Naive B cell (primary cell): ENCODE measurements around the gene ILK. TPM values are rescaled to one million over a fixed set of nuclear protein-coding genes. Genes with fewer than 3 reads are reported as not detected.

Experiments
- ATAC-seq, 2 donors: fragments of 150-1000 bp; cut with Tn5 transposase; 2 replicates each; pipeline ENCODE4 v1.10.0; 2021; ENCODE audit warnings: low read depth in 2 of 2, mild to moderate bottlenecking in 2 of 2, moderate library complexity in 2 of 2
- DNase-seq: peaks from one replicate; pipeline ENCODE4 v3.0.0; 2022
- H3K27ac Mint-ChIP-seq, 6 donors: one replicate each; pipeline ENCODE4 v1.8.0; 2020 to 2022; ENCODE audit warnings: mild to moderate bottlenecking in 6 of 6, mixed read lengths in 6 of 6, moderate library complexity in 5 of 6, inconsistent platforms in 2 of 6
- H3K27me3 Mint-ChIP-seq, 3 donors: one replicate each; pipeline ENCODE4 v1.8.0; 2021 to 2022; ENCODE audit warnings: mixed read lengths in 3 of 3, mild to moderate bottlenecking in 1 of 3
- H3K36me3 Mint-ChIP-seq, 2 donors: one replicate each; pipeline ENCODE4 v1.8.0; 2020 to 2022; ENCODE audit warnings: mixed read lengths in 2 of 2, inconsistent platforms in 1 of 2, mild to moderate bottlenecking in 1 of 2
- H3K4me1 Mint-ChIP-seq, 3 donors: one replicate each; pipeline ENCODE4 v1.8.0; 2020 to 2022; ENCODE audit warnings: mixed read lengths in 3 of 3, inconsistent platforms in 1 of 3, mild to moderate bottlenecking in 1 of 3, moderate library complexity in 1 of 3
- H3K4me3 Mint-ChIP-seq, 8 donors: one replicate each; pipeline ENCODE4 v1.8.0; 2020 to 2022; ENCODE audit warnings: mild to moderate bottlenecking in 8 of 8, mixed read lengths in 8 of 8, moderate library complexity in 8 of 8, inconsistent platforms in 2 of 8
- H3K9me3 Mint-ChIP-seq, 7 donors: one replicate each; pipeline ENCODE4 v1.8.0; 2020 to 2022; ENCODE audit warnings: mixed read lengths in 7 of 7, mild to moderate bottlenecking in 5 of 7, inconsistent platforms in 2 of 7, moderate library complexity in 1 of 7
- polyA plus RNA-seq, 6 donors: library from polyadenylated mRNA; unstranded; fragments of 300-500 nt; fragmentation: Illumina TruSeq; gene quantifications; one replicate each; pipeline ENCODE4 v1.2.3, GENCODE V29; 2021; ENCODE audit warnings: low read depth in 6 of 6

The ILK gene
- polyA plus RNA-seq = 10 to 100 TPM; 49.8 to 87.8 (median 73.8) TPM

DNA sequence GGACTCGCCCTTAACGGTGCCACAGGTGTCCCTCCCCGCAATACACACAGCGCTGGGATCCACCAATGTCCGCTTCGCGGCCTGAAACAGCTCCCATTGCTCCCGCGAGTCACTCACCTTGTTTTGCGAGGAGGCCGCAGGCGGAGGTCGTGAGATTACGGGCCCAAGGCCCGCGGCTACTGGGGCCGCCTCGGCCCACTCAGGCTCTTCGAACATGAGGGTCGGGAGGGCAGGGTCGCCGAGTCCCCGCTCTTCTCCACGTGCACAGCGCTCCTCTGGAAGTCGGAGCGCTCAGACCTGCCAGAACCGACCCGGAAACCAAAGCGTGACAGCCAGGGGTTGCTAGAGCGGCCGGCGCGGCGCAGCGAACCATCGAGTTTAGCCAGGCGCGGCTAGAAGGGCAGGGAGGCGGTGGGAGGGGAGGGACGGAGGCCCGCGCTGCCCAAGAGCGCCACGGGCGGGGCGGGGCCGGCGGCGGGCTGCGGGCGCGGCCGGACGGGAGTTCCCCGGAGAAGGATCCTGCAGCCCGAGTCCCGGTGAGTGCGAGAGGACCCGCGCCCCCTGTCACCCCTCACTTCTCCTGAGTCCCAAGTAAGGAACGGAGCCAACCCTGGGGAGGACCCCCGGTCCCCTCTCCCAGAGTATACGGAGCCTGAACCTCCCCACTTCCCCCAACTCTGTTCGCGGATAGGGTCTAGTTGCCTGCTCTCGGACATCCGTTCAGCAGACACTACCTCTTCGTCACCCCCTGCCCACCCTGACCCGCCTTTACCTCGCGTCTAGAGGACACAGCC lies at the start of gene ILK, which contains the start of gene RRP8:
ILK (plus strand) TSS at position 488 of the 794 bp plus-strand sequence. CDS start 498 bp downstream, outside the sequence.
RRP8 (minus strand) TSS at position 330 of the 794 bp plus-strand sequence; CDS start at position 216, 114 bp downstream.
- no peaks in the 10 kb centered on the region for H3K9me3 Mint-ChIP-seq
- no peak within 1 kb of the TSS for H3K27ac Mint-ChIP-seq
- H3K4me3 Mint-ChIP-seq = no peak within 1 kb of the TSS
- H3K27me3 Mint-ChIP-seq = no peaks in the 10 kb centered on the region
- H3K4me1 Mint-ChIP-seq = peaks cover 12 to 26% (median 22%) of the 10 kb centered on the region in 3 donors
- ATAC-seq (peak; percentile 79 to 81), DNase-seq (peak; percentile 77)
- H3K36me3 Mint-ChIP-seq = peaks cover 5 to 9% of the 10 kb centered on the region in 2 donors

DNA sequence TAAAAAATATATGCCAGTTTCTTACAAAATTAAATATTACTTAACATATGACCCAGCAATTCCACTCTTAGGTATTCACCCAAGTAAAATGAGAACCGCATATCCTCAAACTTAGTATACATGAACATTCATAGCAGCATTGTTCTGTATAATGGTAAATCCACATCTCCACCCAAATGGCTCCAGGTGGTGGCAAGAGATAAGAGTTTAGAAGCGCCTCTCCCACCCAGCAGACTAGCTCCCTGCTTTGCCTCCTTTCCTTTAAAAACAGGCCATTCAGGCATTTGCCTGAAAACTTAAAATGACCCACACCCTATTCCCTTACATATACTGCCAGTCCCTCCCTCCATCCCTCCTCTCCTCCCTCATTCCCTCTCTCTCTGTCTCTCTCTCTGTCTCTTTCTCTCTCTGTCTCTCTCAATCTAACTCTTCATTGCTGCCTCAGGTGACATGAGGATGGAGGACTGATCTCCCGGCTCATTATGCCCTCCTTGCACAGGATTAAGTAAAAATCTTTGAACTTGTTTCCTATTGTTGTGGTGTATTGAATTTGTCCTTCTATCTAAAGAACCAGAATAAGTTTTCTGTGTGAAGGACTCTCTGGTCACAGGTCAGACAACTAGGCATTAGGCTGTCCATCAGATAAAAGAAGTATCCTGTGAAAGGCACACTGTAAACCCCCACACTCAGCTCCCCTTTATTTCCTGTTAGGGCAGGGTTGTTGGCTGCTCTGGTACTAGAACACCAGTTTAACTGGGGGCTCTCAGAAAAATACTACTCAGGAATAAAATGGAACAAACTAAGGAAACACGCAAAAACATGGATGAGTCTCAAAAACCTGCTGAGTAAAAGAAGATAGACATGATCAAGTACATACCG lies 48.5 kb upstream of the ILK start:
- H3K27me3 Mint-ChIP-seq = no peaks in the 10 kb centered on the region
- no peak for ATAC-seq
- H3K4me3 Mint-ChIP-seq = no peak overlapping the region
- no peaks in the 10 kb centered on the region for H3K4me1 Mint-ChIP-seq
- H3K27ac Mint-ChIP-seq = no peak overlapping the region
- no peaks in the 10 kb centered on the region for H3K9me3 Mint-ChIP-seq
- no peak for DNase-seq
- H3K36me3 Mint-ChIP-seq = no peaks in the 10 kb centered on the region

DNA sequence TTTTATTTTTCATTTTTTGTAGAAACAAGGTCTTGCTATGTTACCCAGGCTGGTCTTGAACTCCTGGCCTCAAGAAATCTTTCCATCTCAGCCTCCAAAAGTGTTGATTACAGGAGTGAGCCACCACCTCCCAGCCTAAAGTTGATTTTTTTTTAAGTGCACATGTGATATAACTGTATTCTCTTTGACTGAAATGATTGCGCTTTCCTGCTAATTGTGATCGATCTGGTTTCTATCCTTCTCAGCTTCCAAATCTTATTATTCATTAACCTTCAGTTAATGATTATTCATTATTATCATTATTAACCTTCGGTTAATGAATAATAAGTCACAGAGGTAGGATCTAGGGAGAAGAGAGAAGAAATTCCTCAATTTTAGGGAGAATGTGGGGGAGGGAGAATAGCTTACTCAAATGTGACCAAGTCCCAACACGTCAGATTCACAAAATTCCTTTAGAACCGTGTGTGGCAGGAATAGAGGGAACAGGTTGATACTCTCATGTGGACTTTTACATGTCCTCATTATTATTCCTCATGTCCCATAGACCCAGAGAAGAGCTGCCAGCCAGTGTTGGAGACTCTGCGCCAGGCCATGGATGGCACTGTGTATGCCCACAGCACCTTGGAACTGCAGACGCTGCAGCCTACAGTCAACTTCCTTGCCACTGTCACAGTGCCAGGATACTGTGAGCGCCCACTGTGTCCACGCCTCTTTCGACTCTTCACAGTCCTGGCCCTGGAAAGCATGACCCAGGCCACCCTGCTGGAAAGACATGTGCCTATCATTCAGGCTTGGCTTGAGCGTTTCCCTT lies 47.2 kb upstream of the ILK start:
- H3K4me1 Mint-ChIP-seq = no peaks in the 10 kb centered on the region
- DNase-seq (no peak), ATAC-seq (no peak)
- H3K9me3 Mint-ChIP-seq = no peaks in the 10 kb centered on the region
- H3K4me3 Mint-ChIP-seq = no peak overlapping the region
- H3K27ac Mint-ChIP-seq = no peak overlapping the region
- H3K36me3 Mint-ChIP-seq = peaks cover 0 to under 1% of the 10 kb centered on the region in 2 donors
- no peaks in the 10 kb centered on the region for H3K27me3 Mint-ChIP-seq

GRCh38 chr11:6557063-6557462 lies 46.5 kb upstream of the ILK start:
- H3K4me3 Mint-ChIP-seq = no peak overlapping the region
- no peak for ATAC-seq
- no peak overlapping the region for H3K27ac Mint-ChIP-seq

DNA sequence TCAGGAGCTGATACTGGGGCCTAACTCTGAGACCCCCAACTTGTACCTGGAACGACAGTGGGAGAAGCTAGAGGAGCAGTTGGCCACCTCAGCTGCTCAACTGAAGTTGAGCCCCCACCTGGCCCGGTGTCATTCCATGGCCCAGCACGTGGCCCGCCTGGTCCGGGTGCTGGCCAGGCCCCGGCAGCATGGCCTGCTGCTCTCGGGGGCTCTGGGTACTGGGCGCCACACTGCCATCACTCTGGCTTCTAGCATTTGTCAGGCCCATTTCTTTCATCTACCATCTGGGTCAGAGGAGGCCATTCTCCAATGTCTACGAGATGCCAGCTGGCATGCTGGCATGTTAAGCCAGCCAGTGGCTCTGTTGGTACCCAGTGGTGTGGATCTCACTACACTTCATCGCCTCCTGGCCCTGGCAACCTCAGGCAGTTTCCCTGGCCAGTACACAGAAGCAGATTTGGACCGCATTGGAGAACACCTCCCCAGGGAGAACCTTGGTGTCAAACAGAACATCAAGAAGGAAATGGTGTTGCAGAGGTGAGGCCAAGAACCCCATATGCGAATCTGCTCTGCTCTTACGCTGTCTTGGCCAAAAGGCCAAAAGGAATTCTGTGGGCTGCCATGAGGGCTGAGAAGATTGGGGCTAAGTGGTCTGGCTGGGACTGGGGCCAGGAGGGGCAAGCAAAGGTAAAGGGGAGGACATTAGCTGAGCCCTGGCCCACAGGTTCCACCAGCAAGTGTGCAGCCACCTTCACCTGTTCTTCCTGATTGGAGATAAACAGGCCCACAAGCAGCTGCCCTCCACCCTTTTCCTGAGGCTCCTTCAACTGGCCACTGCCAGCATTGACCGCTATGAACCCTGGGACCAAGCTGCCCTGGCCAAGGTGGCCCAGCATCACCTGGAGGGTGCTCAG lies 45.6 kb upstream of the ILK start:
- Mint-ChIP-seq H3K27ac (peak overlapping the region in 1 of 6 donors; percentile 58), H3K27me3 (no peaks in the 10 kb centered on the region), H3K9me3 (no peaks in the 10 kb centered on the region), H3K36me3 (peaks cover 12 to 15% of the 10 kb centered on the region in 2 donors), H3K4me1 (peaks cover 0 to 5% (median 0%) of the 10 kb centered on the region in 3 donors), H3K4me3 (peak overlapping the region in 1 of 8 donors; percentile 35)
- DNase-seq = no peak
- ATAC-seq = no peak

More at GRCh38 chr11:6557063-6557462, 46.5 kb upstream of the ILK start:
- peaks cover 6 to 8% of the 10 kb centered on the region in 2 donors for H3K36me3 Mint-ChIP-seq
- H3K4me1 Mint-ChIP-seq = peaks cover 0 to 5% (median 0%) of the 10 kb centered on the region in 3 donors
- H3K27me3 Mint-ChIP-seq = no peaks in the 10 kb centered on the region
- no peak for DNase-seq
- no peaks in the 10 kb centered on the region for H3K9me3 Mint-ChIP-seq

DNA sequence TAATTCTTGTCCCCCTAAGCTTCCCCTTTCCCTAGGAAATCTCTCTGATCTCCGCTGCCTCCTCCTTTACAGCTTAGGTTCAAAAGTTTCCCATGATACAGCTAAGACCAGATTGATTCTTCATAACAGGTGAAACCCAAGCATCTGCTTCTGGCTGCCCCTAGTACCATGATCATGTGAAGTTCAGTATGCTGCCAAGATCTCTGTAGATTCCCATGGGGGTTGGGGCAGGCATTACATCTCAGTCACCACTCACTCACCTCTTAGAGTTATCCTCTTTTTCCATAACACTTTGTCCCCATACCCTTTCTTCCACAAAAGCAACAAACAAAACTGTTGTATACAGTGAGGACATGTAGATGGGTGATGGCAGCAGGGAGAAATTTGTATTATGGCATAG lies 44.2 kb upstream of the ILK start:
- Mint-ChIP-seq H3K36me3 (peaks cover 12 to 15% of the 10 kb centered on the region in 2 donors), H3K4me3 (no peak overlapping the region), H3K4me1 (peaks cover 0 to 5% (median 0%) of the 10 kb centered on the region in 3 donors), H3K9me3 (no peaks in the 10 kb centered on the region), H3K27ac (peak overlapping the region in 1 of 6 donors; percentile 77), H3K27me3 (no peaks in the 10 kb centered on the region)
- no peak for ATAC-seq
- no peak for DNase-seq

DNA sequence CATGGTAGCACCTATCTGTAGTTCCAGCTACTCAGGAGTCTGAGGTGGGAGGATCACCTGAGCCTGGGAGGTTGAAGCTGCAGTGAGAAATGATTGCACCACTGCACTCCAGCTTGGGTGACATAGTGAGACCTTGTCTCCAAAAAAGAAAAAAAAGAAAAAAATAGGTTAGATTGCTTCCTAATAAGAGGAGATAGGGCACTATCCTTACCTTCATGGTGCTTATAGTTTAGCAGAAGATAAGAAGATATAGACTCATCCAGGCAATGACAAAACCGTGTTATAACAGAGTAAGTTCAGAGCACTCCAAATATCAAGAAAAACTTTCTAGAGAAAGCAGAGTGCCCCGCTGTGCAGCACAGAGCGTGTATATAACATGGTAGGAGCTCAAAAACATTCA lies 42.3 kb upstream of the ILK start:
- H3K4me3 Mint-ChIP-seq = no peak overlapping the region
- no peak overlapping the region for H3K27ac Mint-ChIP-seq
- peaks cover 12 to 15% of the 10 kb centered on the region in 2 donors for H3K36me3 Mint-ChIP-seq
- H3K27me3 Mint-ChIP-seq = no peaks in the 10 kb centered on the region
- ATAC-seq (no peak), DNase-seq (no peak)
- H3K4me1 Mint-ChIP-seq = peaks cover 0 to 9% (median 0%) of the 10 kb centered on the region in 3 donors
- H3K9me3 Mint-ChIP-seq = no peaks in the 10 kb centered on the region

DNA sequence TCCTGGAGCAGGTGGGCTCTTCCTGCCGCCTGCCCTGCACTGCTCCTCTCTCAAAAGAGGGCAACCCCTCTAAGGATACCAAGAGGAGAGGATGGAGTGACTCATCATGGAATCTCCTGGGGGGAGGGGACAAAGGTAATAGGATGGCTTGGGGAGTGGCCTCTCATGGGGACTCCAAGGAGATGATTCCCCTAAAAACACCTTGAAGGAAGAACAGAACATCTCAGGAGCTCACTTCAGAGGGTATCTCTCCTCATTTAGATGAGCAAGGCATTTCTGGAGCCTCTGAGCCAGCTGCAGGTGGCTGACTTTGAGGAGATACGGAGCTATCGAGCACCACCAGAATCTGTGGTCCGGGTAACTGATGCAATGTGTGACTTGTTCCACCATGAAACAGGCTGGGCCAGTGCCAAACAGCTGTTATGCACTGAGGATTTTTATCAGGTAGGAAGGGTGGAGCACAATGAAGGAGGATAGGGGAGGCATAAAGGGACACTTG lies 40.4 kb upstream of the ILK start:
- ATAC-seq (no peak), DNase-seq (no peak)
- no peak overlapping the region for H3K27ac Mint-ChIP-seq

GRCh38 chr11:6563667-6564066 lies 39.9 kb upstream of the ILK start:
- peaks cover 0 to 15% (median 3%) of the 10 kb centered on the region in 3 donors for H3K4me1 Mint-ChIP-seq
- H3K36me3 Mint-ChIP-seq = peaks cover 12 to 15% of the 10 kb centered on the region in 2 donors
- ATAC-seq = no peak
- peak overlapping the region in 1 of 6 donors; percentile 33 for H3K27ac Mint-ChIP-seq
- no peak for DNase-seq
- H3K4me3 Mint-ChIP-seq = no peak overlapping the region
- H3K9me3 Mint-ChIP-seq = no peaks in the 10 kb centered on the region
- H3K27me3 Mint-ChIP-seq = no peaks in the 10 kb centered on the region

More for the DNA sequence above, 40.4 kb upstream of the ILK start:
- Mint-ChIP-seq H3K27me3 (no peaks in the 10 kb centered on the region), H3K36me3 (peaks cover 12 to 15% of the 10 kb centered on the region in 2 donors), H3K4me3 (no peak overlapping the region), H3K4me1 (peaks cover 0 to 12% (median 0%) of the 10 kb centered on the region in 3 donors), H3K9me3 (no peaks in the 10 kb centered on the region)

DNA sequence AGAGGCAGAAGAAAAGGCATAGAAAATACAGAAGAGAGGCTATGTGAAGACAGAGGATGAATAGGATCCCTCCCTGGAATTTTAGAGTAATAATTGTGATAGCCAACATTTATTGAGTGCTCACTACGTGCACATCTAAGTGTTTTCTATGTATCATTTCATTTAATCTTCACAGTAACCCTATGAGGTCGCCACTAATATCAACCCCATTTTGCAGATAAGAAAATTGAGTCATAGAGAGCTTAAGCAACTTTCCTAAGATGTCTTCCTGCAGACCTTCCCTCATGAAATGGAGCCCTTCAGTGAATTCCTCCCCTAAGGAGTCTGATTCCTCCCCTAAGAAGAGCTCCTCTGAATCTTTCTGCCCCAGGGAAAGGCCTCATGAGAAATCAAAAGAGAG lies 38.2 kb upstream of the ILK start:
- H3K27ac Mint-ChIP-seq = peak overlapping the region in 4 of 6 donors; percentile 6 to 62 (median 32)

GRCh38 chr11:6565988-6566703 lies 37.4 kb upstream of the ILK start:
- peaks cover 12 to 15% of the 10 kb centered on the region in 2 donors for H3K36me3 Mint-ChIP-seq
- H3K9me3 Mint-ChIP-seq = no peaks in the 10 kb centered on the region
- no peak overlapping the region for H3K27ac Mint-ChIP-seq
- H3K4me3 Mint-ChIP-seq = peak overlapping the region in 1 of 8 donors; percentile 39
- no peak for ATAC-seq
- no peaks in the 10 kb centered on the region for H3K27me3 Mint-ChIP-seq
- peaks cover 0 to 18% (median 7%) of the 10 kb centered on the region in 3 donors for H3K4me1 Mint-ChIP-seq
- no peak for DNase-seq

More for the DNA sequence above, 38.2 kb upstream of the ILK start:
- H3K9me3 Mint-ChIP-seq = no peaks in the 10 kb centered on the region
- H3K4me3 Mint-ChIP-seq = no peak overlapping the region
- peaks cover 12 to 15% of the 10 kb centered on the region in 2 donors for H3K36me3 Mint-ChIP-seq
- peaks cover 0 to 18% (median 7%) of the 10 kb centered on the region in 3 donors for H3K4me1 Mint-ChIP-seq
- DNase-seq (no peak), ATAC-seq (no peak)
- no peaks in the 10 kb centered on the region for H3K27me3 Mint-ChIP-seq
